ENCODE measurements around the gene IMPDH1.

Gene IMPDH1

GRCh38 chr7:128349466-128349825, 60.3 kb downstream of the IMPDH1 start:
- H3K79me2 ChIP-seq (ENCODE audit: control insufficient read depth, insufficient read depth, low read length, unreplicated experiment), result no peaks in the 10 kb centered on the region
- no peak overlapping the region for H3K4me3 ChIP-seq (ENCODE audit: low read depth, low read length)
- H3K27ac ChIP-seq (ENCODE audit: low read depth, low read length), result no peak overlapping the region
- peaks cover 48% of the 10 kb centered on the region for H3K27me3 ChIP-seq (ENCODE audit: insufficient read depth, low read length)
- no peak overlapping the region for H2AFZ ChIP-seq (ENCODE audit: low read length, unreplicated experiment)
- H3K36me3 ChIP-seq (ENCODE audit: insufficient read depth, low read length), result no peaks in the 10 kb centered on the region
- H3K4me1 ChIP-seq (ENCODE audit: control insufficient read depth, insufficient read depth, low read length, unreplicated experiment), result no peaks in the 10 kb centered on the region

GRCh38 chr7:128347647-128348097, 62.1 kb downstream of the IMPDH1 start:
- Histone ChIP-seq H3K4me3 (ENCODE audit: low read depth, low read length) (no peak overlapping the region), H3K4me1 (ENCODE audit: control insufficient read depth, insufficient read depth, low read length, unreplicated experiment) (no peaks in the 10 kb centered on the region), H3K36me3 (ENCODE audit: insufficient read depth, low read length) (no peaks in the 10 kb centered on the region), H2AFZ (ENCODE audit: low read length, unreplicated experiment) (no peak overlapping the region), H3K79me2 (ENCODE audit: control insufficient read depth, insufficient read depth, low read length, unreplicated experiment) (peaks cover 7% of the 10 kb centered on the region), H3K27me3 (ENCODE audit: insufficient read depth, low read length) (peaks cover 34% of the 10 kb centered on the region), H3K27ac (ENCODE audit: low read depth, low read length) (no peak overlapping the region)

- Histone ChIP-seq H3K4me1 (ENCODE audit: control insufficient read depth, insufficient read depth, low read length, unreplicated experiment) (peaks cover 8% of the 10 kb centered on the region), H3K27ac (ENCODE audit: low read depth, low read length) (no peak overlapping the region), H3K4me3 (ENCODE audit: low read depth, low read length) (no peak overlapping the region), H3K36me3 (ENCODE audit: insufficient read depth, low read length) (0 out of 2 replicates have a peak, but pooled peaks cover 2% of the 10 kb centered on the region), H2AFZ (ENCODE audit: low read length, unreplicated experiment) (peak overlapping the region; percentile 86), H3K27me3 (ENCODE audit: insufficient read depth, low read length) (peaks cover 4% of the 10 kb centered on the region), H3K79me2 (ENCODE audit: control insufficient read depth, insufficient read depth, low read length, unreplicated experiment) (peaks cover 36% of the 10 kb centered on the region)
Measured at GRCh38 chr7:128344431-128344774, 65.4 kb downstream of the IMPDH1 start.

GRCh38 chr7:128343554-128344430, 66.0 kb downstream of the IMPDH1 start, which contains the start of gene RBM28:
TSS of gene RBM28 (minus strand) at chr7:128343908. CDS start at chr7:128343793, 115 bp downstream.
- H3K27me3 ChIP-seq (ENCODE audit: insufficient read depth, low read length), result no peaks in the 10 kb centered on the region
- peak within 1 kb of the TSS; percentile 72; the same call in 1 of the 2 replicates for H3K27ac ChIP-seq (ENCODE audit: low read depth, low read length)
- peak within 1 kb of the TSS; percentile 86 for H2AFZ ChIP-seq (ENCODE audit: low read length, unreplicated experiment)

More at GRCh38 chr7:128343554-128344430, 66.0 kb downstream of the IMPDH1 start, which contains the start of gene RBM28:
- H3K4me1 ChIP-seq (ENCODE audit: control insufficient read depth, insufficient read depth, low read length, unreplicated experiment), result peaks cover 8% of the 10 kb centered on the region
- H3K79me2 ChIP-seq (ENCODE audit: control insufficient read depth, insufficient read depth, low read length, unreplicated experiment), result peaks cover 36% of the 10 kb centered on the region
- peaks cover 4% of the 10 kb centered on the region; the same call in 1 of the 2 replicates for H3K36me3 ChIP-seq (ENCODE audit: insufficient read depth, low read length)
- peak within 1 kb of the TSS; percentile 99 for H3K4me3 ChIP-seq (ENCODE audit: low read depth, low read length)

Measured in ACC112 (cell line).